Fibroblast of villous mesenchyme (primary cell): ENCODE data around the gene GSE1. TPM values are rescaled to one million over a fixed set of nuclear protein-coding genes. Genes with fewer than 3 reads are reported as not detected.

Source experiments
- DNase-seq: peaks from one replicate; pipeline ENCODE4 v3.0.0-alpha.2; 2010; ENCODE audit warnings: low read depth
- H3K4me3 ChIP-seq: 2 replicates; pipeline ENCODE4 v1.5.1; 2011; ENCODE audit warnings: low read depth, mild to moderate bottlenecking, low read length
- total RNA-seq: library from RNA; depleted of rRNA; stranded (reverse); fragments of >200 nt; gene quantifications from 2 replicates; pipeline ENCODE4 v1.2.3, GENCODE V29; 2012
- TF ChIP-seq, protein P1 (sequence below): IDR thresholded peaks from 2 replicates; pipeline ENCODE4 v1.5.1; 2012; ENCODE audit warnings: low read depth, mild to moderate bottlenecking, low read length; ENCODE audit not compliant: insufficient read depth

The GSE1 gene
- total RNA-seq, 1 donor, result 48.4 TPM

GRCh38 chr16:85674418-85674755 lies 61.3 kb downstream of the GSE1 start:
- TF ChIP-seq, protein P1, sequence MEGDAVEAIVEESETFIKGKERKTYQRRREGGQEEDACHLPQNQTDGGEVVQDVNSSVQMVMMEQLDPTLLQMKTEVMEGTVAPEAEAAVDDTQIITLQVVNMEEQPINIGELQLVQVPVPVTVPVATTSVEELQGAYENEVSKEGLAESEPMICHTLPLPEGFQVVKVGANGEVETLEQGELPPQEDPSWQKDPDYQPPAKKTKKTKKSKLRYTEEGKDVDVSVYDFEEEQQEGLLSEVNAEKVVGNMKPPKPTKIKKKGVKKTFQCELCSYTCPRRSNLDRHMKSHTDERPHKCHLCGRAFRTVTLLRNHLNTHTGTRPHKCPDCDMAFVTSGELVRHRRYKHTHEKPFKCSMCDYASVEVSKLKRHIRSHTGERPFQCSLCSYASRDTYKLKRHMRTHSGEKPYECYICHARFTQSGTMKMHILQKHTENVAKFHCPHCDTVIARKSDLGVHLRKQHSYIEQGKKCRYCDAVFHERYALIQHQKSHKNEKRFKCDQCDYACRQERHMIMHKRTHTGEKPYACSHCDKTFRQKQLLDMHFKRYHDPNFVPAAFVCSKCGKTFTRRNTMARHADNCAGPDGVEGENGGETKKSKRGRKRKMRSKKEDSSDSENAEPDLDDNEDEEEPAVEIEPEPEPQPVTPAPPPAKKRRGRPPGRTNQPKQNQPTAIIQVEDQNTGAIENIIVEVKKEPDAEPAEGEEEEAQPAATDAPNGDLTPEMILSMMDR, result no peak
- no peak for DNase-seq
- no peak overlapping the region for H3K4me3 ChIP-seq

DNA sequence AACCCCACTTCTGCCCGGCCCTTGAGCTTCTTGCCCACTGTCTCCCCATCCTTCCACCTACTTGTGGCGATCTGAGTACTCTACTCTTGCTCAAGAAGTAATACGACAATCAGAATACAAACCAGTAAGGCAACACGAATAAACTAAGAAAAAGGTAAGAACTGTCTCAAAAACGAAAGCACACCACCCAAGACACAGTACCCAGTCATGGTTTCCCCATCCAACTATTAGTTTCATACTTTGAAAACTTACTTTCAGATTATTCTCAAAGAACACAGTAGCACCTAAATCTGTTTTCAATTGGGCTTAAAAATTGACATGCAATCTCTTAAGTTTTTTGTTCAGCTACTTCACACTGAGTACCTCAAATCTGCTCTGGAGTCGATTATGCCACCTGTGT lies 61.7 kb downstream of the GSE1 start:
- no peak overlapping the region for H3K4me3 ChIP-seq
- TF ChIP-seq, protein P1, result no peak
- no peak for DNase-seq

DNA sequence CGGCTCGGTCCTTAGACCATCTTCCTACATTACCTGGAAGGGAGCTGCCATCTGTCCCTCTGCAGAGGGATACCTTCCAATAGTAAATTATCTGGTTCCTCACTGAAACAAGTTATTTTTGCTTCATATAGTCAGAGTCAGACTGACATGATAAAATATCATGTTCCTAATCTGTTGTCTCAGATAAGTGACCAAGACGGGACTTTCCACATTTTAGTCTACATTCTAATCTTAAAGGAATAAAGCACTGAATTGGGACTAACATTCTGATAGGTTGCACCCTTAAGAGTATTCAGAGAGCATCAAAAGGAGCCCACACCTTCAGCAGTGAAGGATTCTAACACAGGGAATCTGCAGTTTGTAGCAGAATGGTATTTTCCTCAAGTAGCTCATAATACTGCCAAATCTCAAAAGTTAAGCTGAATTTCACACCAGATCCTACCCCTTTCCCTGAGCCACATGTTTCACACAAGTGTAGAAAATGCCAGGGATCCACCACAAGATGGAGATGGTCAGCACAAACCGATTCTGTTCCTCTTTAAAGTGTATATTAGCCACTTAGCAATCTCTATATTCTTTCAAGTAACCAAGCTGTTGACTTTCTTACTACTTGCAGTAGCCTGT lies 62.2 kb downstream of the GSE1 start:
- DNase-seq, result peak; percentile 40
- no peak overlapping the region for H3K4me3 ChIP-seq
- TF ChIP-seq, protein P1, result peak; percentile 55

DNA sequence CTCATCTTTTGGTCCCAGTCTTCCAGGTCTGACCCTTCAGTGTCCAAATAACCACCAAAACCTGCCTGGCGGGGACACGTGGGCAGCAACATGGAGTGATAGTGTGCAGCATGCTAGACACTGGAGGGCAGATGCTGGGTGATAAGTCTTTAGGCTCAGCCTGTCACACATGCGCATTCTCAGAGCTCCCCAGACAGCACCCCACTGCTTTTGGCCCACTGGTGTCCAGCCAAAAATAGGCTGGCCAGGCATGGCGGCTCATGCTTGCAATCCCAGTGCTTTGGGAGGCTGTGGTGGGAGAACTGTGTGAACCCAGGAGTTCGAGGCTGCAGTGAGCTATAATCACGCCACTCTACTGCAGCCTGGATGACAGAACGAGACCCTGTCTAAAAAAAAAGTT lies 63.3 kb downstream of the GSE1 start:
- DNase-seq, result no peak

DNA sequence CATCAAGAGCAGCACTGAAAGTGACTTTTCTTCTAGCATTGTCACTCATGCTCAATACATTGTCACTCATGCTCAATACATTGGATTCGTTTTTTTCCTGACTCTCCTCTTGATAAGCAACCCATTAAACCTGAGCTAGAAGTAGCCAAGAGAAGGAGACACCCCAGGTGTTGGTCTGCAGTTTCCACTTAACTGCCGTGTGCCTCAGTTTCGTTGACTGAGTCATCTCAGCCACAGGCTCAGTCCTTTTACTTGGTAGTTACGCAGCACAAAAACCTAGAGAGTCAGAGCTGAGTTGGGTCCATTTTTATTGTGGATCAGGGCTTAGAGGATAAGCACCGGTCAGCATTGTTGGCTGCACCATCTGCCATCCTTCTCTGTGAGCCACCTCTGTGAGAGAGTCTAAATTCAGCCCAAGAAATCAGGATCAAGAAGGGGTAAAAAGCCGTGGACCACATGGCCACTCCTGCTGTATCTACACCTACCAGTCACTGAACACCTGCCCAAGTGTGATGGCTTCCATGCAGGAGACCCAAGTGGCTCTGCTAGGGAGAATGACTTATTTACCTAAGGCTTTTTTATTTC lies 64.4 kb downstream of the GSE1 start:
- DNase-seq, result no peak
- H3K4me3 ChIP-seq, result no peak overlapping the region
- TF ChIP-seq, protein P1, result no peak

More for the DNA sequence above, 63.3 kb downstream of the GSE1 start:
- TF ChIP-seq, protein P1, result no peak
- no peak overlapping the region for H3K4me3 ChIP-seq

DNA sequence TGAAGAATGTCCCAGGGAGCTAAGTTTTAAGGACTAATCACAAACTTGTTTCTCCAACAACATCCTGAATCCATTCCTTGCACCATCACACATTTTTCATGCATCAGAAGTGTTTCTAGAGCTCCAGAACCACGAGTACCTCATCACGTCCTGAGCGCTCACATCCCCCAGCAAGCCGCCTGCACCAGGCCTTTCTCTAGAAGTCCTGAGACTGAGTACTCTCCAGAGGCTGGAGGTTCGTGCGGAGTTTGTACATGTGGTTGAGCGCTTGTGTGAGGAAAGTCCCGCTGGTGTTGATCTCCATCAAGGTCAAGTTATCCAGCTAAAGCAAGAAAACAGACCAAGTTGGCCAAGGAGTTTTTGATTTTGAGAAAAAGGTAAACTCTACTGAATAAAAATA lies 64.9 kb downstream of the GSE1 start:
- TF ChIP-seq, protein P1, result no peak
- no peak for DNase-seq
- H3K4me3 ChIP-seq, result no peak overlapping the region

DNA sequence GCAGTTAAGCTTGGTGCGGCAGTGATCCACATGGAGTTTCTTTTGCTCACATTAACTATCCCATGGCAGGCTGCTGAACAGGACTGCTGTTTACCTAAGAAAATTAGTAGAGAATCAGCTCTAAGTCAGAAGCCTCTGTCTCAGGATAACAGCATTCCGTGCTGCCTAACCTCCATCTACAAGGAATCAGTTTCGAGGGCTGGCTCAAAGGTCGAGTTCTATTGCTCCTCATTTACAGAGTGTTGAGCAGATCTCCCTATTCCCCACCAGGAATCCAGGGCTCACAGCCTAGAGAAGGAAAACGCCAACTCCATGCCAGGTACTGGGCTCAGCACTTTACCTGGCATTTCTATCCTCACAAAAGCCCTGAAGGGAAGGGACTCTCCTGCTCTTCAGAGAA lies 65.7 kb downstream of the GSE1 start:
- H3K4me3 ChIP-seq, result no peak overlapping the region
- no peak for DNase-seq

More for the DNA sequence above, 65.7 kb downstream of the GSE1 start:
- TF ChIP-seq, protein P1, result no peak
